Progenitor cell of endocrine pancreas (in vitro differentiated cells): ENCODE results near the gene NLRP6. TPM values are rescaled to one million over a fixed set of nuclear protein-coding genes. Genes with fewer than 3 reads are reported as not detected.
"Not testable (repeated sequence)": the region's sequence is repeated elsewhere in the genome, so short reads cannot be mapped to it uniquely, and the experiment has no call there.

ENCODE experiments used
- DNase-seq: peaks from one replicate; pipeline ENCODE4 v3.0.0; 2021; ENCODE audit warnings: low spot score; ENCODE audit not compliant: unreplicated experiment
- H3K27ac Mint-ChIP-seq: 2 replicates; pipeline ENCODE4 v1.8.0; 2021; ENCODE audit warnings: mild to moderate bottlenecking, moderate library complexity, mixed read lengths
- H3K27me3 Mint-ChIP-seq: 2 replicates; pipeline ENCODE4 v1.8.0; 2021; ENCODE audit warnings: mixed read lengths
- H3K36me3 Mint-ChIP-seq: 2 replicates; pipeline ENCODE4 v1.8.0; 2022; ENCODE audit warnings: mixed read lengths; ENCODE audit not compliant: insufficient read depth
- H3K4me1 Mint-ChIP-seq: 2 replicates; pipeline ENCODE4 v1.8.0; 2021; ENCODE audit warnings: low read depth, mixed read lengths
- H3K4me3 Mint-ChIP-seq: 2 replicates; pipeline ENCODE4 v1.8.0; 2021; ENCODE audit warnings: low read depth, mild to moderate bottlenecking, moderate library complexity, mixed read lengths
- H3K9me3 Mint-ChIP-seq: 2 replicates; pipeline ENCODE4 v1.8.0; 2021; ENCODE audit warnings: low read depth, mixed read lengths
- CTCF ChIP-seq: fragments of 200-600 bp; sonication (generic); IDR thresholded peaks from one replicate; pipeline ENCODE4 v1.5.0; 2021; ENCODE audit warnings: antibody characterized with exemption, mild to moderate bottlenecking; ENCODE audit not compliant: unreplicated experiment
- total RNA-seq: library from RNA; stranded (reverse); gene quantifications from 2 replicates; pipeline ENCODE4 v1.2.1, GENCODE V29; 2021

NLRP6 gene
- total RNA-seq, 1 donor from 2014 or later = not detected

GRCh38 chr11:303363-303762 is 25.2 kb downstream of the NLRP6 start:
- Mint-ChIP-seq H3K4me1 (peaks cover 28% of the 10 kb centered on the region), H3K4me3 (no peak overlapping the region), H3K27me3 (peaks cover 12% of the 10 kb centered on the region), H3K36me3 (no peaks in the 10 kb centered on the region), H3K27ac (no peak overlapping the region), H3K9me3 (no peaks in the 10 kb centered on the region)
- TF ChIP-seq CTCF = no peak
- no peak for DNase-seq

- TF ChIP-seq CTCF = no peak
- DNase-seq = no peak
- no peak overlapping the region for H3K4me3 Mint-ChIP-seq
- H3K27ac Mint-ChIP-seq = no peak overlapping the region
- H3K36me3 Mint-ChIP-seq = no peaks in the 10 kb centered on the region
- H3K9me3 Mint-ChIP-seq = no peaks in the 10 kb centered on the region
- peaks cover 29% of the 10 kb centered on the region for H3K4me1 Mint-ChIP-seq
- H3K27me3 Mint-ChIP-seq = peaks cover 13% of the 10 kb centered on the region
Measured at GRCh38 chr11:304061-304506, 25.9 kb downstream of the NLRP6 start.

- peak overlapping the region; percentile 48 for H3K27ac Mint-ChIP-seq
- no peaks in the 10 kb centered on the region for H3K36me3 Mint-ChIP-seq
- H3K4me3 Mint-ChIP-seq = peak overlapping the region; percentile 24
- DNase-seq = no peak
- peaks cover 34% of the 10 kb centered on the region for H3K4me1 Mint-ChIP-seq
- H3K9me3 Mint-ChIP-seq = no peaks in the 10 kb centered on the region
- TF ChIP-seq CTCF = peak; percentile 62
- H3K27me3 Mint-ChIP-seq = peaks cover 20% of the 10 kb centered on the region
Measured at GRCh38 chr11:304915-305843, 27.0 kb downstream of the NLRP6 start.

GRCh38 chr11:305844-306211 is 27.6 kb downstream of the NLRP6 start:
- H3K36me3 Mint-ChIP-seq = no peaks in the 10 kb centered on the region
- DNase-seq = no peak
- peaks cover 28% of the 10 kb centered on the region for H3K4me1 Mint-ChIP-seq
- peak overlapping the region; percentile 48 for H3K27ac Mint-ChIP-seq
- no peak for TF ChIP-seq CTCF
- peaks cover 13% of the 10 kb centered on the region for H3K27me3 Mint-ChIP-seq
- no peaks in the 10 kb centered on the region for H3K9me3 Mint-ChIP-seq
- no peak overlapping the region for H3K4me3 Mint-ChIP-seq

- no peak for TF ChIP-seq CTCF
- peaks cover 25% of the 10 kb centered on the region for H3K4me1 Mint-ChIP-seq
- no peak overlapping the region for H3K4me3 Mint-ChIP-seq
Measured at GRCh38 chr11:306645-307371, 28.6 kb downstream of the NLRP6 start.

GRCh38 chr11:307766-308708 is 29.8 kb downstream of the NLRP6 start, which contains the start of gene IFITM2:
Gene IFITM2 (plus strand): TSS chr11:307816. CDS start chr11:308193, 377 bp downstream.
- not testable (repeated sequence) for DNase-seq, H3K36me3 Mint-ChIP-seq
- peak within 1 kb of the TSS; percentile 77 for H3K4me3 Mint-ChIP-seq

More at GRCh38 chr11:306645-307371, 28.6 kb downstream of the NLRP6 start:
- Mint-ChIP-seq H3K27ac (no peak overlapping the region), H3K27me3 (peaks cover 14% of the 10 kb centered on the region), H3K36me3 (no peaks in the 10 kb centered on the region), H3K9me3 (no peaks in the 10 kb centered on the region)
- DNase-seq = no peak

More at GRCh38 chr11:307766-308708, 29.8 kb downstream of the NLRP6 start, which contains the start of gene IFITM2:
- Mint-ChIP-seq H3K27me3 (peaks cover 24% of the 10 kb centered on the region), H3K4me1 (peaks cover 27% of the 10 kb centered on the region), H3K27ac (peak within 1 kb of the TSS; percentile 86)
- not testable (repeated sequence) for H3K9me3 Mint-ChIP-seq
